Small intestine (tissue), 7 donors: Measurements from ENCODE around the gene TRMU. TPM values are rescaled to one million over a fixed set of nuclear protein-coding genes. Genes with fewer than 3 reads are reported as not detected.
"Not testable (repeated sequence)": the region's sequence is repeated elsewhere in the genome, so short reads cannot be mapped to it uniquely, and the experiment has no call there.

Source experiments
- DNase-seq, 2 donors: peaks; one replicate each; pipeline versions ENCODE4 v3.0.0 to v3.0.0-alpha.2; 2013
- FAIRE-seq: peaks from 2 replicates; lab custom pipeline; 2012; peaks lifted over from hg19 to GRCh38; lab: Jason Lieb, UNC
- H3K27ac ChIP-seq, 3 donors: one replicate each; pipeline ENCODE4 v1.5.1; 2013; ENCODE audit warnings: low read length in 2 of 3, mild to moderate bottlenecking in 2 of 3, control low read depth in 1 of 3, inconsistent platforms in 1 of 3, low read depth in 1 of 3, moderate library complexity in 1 of 3
- H3K27me3 ChIP-seq, 3 donors: one replicate each; pipeline ENCODE4 v1.6.1; 2013; ENCODE audit warnings: low read length in 3 of 3, inconsistent platforms in 1 of 3; ENCODE audit not compliant: control insufficient read depth in 3 of 3, insufficient read depth in 3 of 3
- H3K36me3 ChIP-seq, 3 donors: one replicate each; pipeline ENCODE4 v1.6.1; 2013; ENCODE audit warnings: low read length in 3 of 3, inconsistent platforms in 1 of 3, low read depth in 1 of 3, mild to moderate bottlenecking in 1 of 3, moderate library complexity in 1 of 3; ENCODE audit not compliant: control insufficient read depth in 3 of 3, insufficient read depth in 2 of 3
- H3K4me1 ChIP-seq, 3 donors: one replicate each; pipeline ENCODE4 v1.6.1; 2013; ENCODE audit warnings: low read length in 2 of 3, inconsistent platforms in 1 of 3, low read depth in 1 of 3, mild to moderate bottlenecking in 1 of 3, moderate library complexity in 1 of 3; ENCODE audit not compliant: control insufficient read depth in 3 of 3, insufficient read depth in 2 of 3
- H3K4me3 ChIP-seq, 3 donors: one replicate each; pipeline ENCODE4 v1.5.1; 2013; ENCODE audit warnings: low read length in 3 of 3, control low read depth in 1 of 3, inconsistent platforms in 1 of 3, low read depth in 1 of 3, mild to moderate bottlenecking in 1 of 3, moderate library complexity in 1 of 3
- H3K9me3 ChIP-seq, 2 donors: one replicate each; pipeline ENCODE4 v1.6.1; 2013; ENCODE audit warnings: low read depth in 1 of 2, low read length in 1 of 2; ENCODE audit not compliant: control insufficient read depth in 2 of 2, insufficient read depth in 1 of 2
- WGBS, 3 donors: extraction: QIAGEN DNeasy Blood & Tissue Kit; methylation state at CpG; one replicate each; pipeline ENCODE4 v1.1.7; 2013; 5-methylcytosine and 5-hydroxymethylcytosine counted together
- polyA plus RNA-seq, 4 donors: library from polyadenylated mRNA; stranded (reverse) in 3 of 4; unstranded in 1 of 4; fragments of 200-250 nt in 3 of 4; fragments of 120-200 nt in 1 of 4; gene quantifications; one replicate each; pipeline versions ENCODE4 v1.2.1 to v1.2.3, GENCODE V29; 2013
- donor health status: healthy with polysubstance abuse.
- donor health status: control.
- donor health status: control.
- donor health status: Bipolar disorder and iron deficiency.
- donor health status: healthy.

Gene TRMU
- polyA plus RNA-seq, 4 donors: 17.0 to 38.6 (median 34.3) TPM

GRCh38 chr22:46390652-46391301 lies 55.3 kb downstream of the TRMU start:
- no peak for FAIRE-seq
- H3K9me3 ChIP-seq: no peaks in the 10 kb centered on the region
- peak in 1 of 2 donors; percentile 68 for DNase-seq
- peaks cover 0 to 22% (median 0%) of the 10 kb centered on the region in 3 donors for H3K36me3 ChIP-seq
- no peaks in the 10 kb centered on the region for H3K4me1 ChIP-seq
- no peak overlapping the region for H3K27ac ChIP-seq
- no peaks in the 10 kb centered on the region for H3K27me3 ChIP-seq
- H3K4me3 ChIP-seq: no peak overlapping the region
- 47 to 74% (median 52%) methylated on average over 32 of the region's 32 CpGs for WGBS, 3 donors

GRCh38 chr22:46391486-46392136 lies 56.1 kb downstream of the TRMU start:
- peaks cover 0 to 22% (median 0%) of the 10 kb centered on the region in 3 donors for H3K36me3 ChIP-seq
- no peaks in the 10 kb centered on the region for H3K9me3 ChIP-seq
- FAIRE-seq: no peak
- no peak for DNase-seq
- H3K4me3 ChIP-seq: no peak overlapping the region
- H3K27ac ChIP-seq: no peak overlapping the region
- 92 to 94% (median 92%) methylated on average over 36 of the region's 36 CpGs for WGBS, 3 donors
- no peaks in the 10 kb centered on the region for H3K4me1 ChIP-seq
- H3K27me3 ChIP-seq: no peaks in the 10 kb centered on the region

GRCh38 chr22:46392137-46392844 lies 56.8 kb downstream of the TRMU start:
- no peaks in the 10 kb centered on the region for H3K4me1 ChIP-seq
- no peak overlapping the region for H3K27ac ChIP-seq
- FAIRE-seq (no peak), DNase-seq (no peak)
- no peaks in the 10 kb centered on the region for H3K27me3 ChIP-seq
- peaks cover 0 to 24% (median 0%) of the 10 kb centered on the region in 3 donors for H3K36me3 ChIP-seq
- 82 to 89% (median 87%) methylated on average over 16 of the region's 16 CpGs for WGBS, 3 donors
- no peaks in the 10 kb centered on the region for H3K9me3 ChIP-seq
- no peak overlapping the region for H3K4me3 ChIP-seq

- Histone ChIP-seq H3K27me3 (no peaks in the 10 kb centered on the region), H3K4me3 (no peak overlapping the region), H3K9me3 (no peaks in the 10 kb centered on the region), H3K27ac (no peak overlapping the region), H3K4me1 (no peaks in the 10 kb centered on the region), H3K36me3 (peaks cover 0 to 30% (median 0%) of the 10 kb centered on the region in 3 donors)
- 29 to 60% (median 36%) methylated on average over 14 of the region's 14 CpGs for WGBS, 3 donors
- FAIRE-seq (no peak), DNase-seq (no peak)
Measured at GRCh38 chr22:46393873-46394272, 58.4 kb downstream of the TRMU start.

GRCh38 chr22:46394622-46395021 lies 59.1 kb downstream of the TRMU start:
- 65 to 91% (median 66%) methylated on average over 14 of the region's 14 CpGs for WGBS, 3 donors
- Histone ChIP-seq H3K4me3 (no peak overlapping the region), H3K36me3 (peaks cover 0 to 38% (median 0%) of the 10 kb centered on the region in 3 donors), H3K9me3 (no peaks in the 10 kb centered on the region), H3K27me3 (no peaks in the 10 kb centered on the region), H3K27ac (no peak overlapping the region), H3K4me1 (no peaks in the 10 kb centered on the region)
- FAIRE-seq (no peak), DNase-seq (no peak)

- DNase-seq (no peak), FAIRE-seq (no peak)
- no peaks in the 10 kb centered on the region for H3K4me1 ChIP-seq
- H3K27me3 ChIP-seq: no peaks in the 10 kb centered on the region
- no peak overlapping the region for H3K27ac ChIP-seq
- WGBS, 3 donors: 79 to 91% (median 83%) methylated on average over 13 of the region's 13 CpGs
- H3K36me3 ChIP-seq: peaks cover 0 to 38% (median 0%) of the 10 kb centered on the region in 3 donors
- H3K9me3 ChIP-seq: no peaks in the 10 kb centered on the region
- no peak overlapping the region for H3K4me3 ChIP-seq
Measured at GRCh38 chr22:46395145-46395544, 59.6 kb downstream of the TRMU start.

- not testable (repeated sequence) for H3K9me3 ChIP-seq, H3K4me3 ChIP-seq, H3K27ac ChIP-seq, H3K4me1 ChIP-seq, DNase-seq, FAIRE-seq, H3K27me3 ChIP-seq
- peaks cover 0 to 33% (median 0%) of the 10 kb centered on the region in 3 donors for H3K36me3 ChIP-seq
- 78 to 85% (median 83%) methylated on average over 5 of the region's 5 CpGs for WGBS, 3 donors
Measured at GRCh38 chr22:46397049-46397448, 61.5 kb downstream of the TRMU start.

- Histone ChIP-seq H3K27me3 (no peaks in the 10 kb centered on the region), H3K36me3 (peaks cover 0 to 33% (median 0%) of the 10 kb centered on the region in 3 donors), H3K9me3 (no peaks in the 10 kb centered on the region), H3K27ac (no peak overlapping the region), H3K4me1 (no peaks in the 10 kb centered on the region), H3K4me3 (no peak overlapping the region)
- FAIRE-seq (no peak), DNase-seq (no peak)
- 84 to 87% (median 85%) methylated on average over 18 of the region's 18 CpGs for WGBS, 3 donors
Measured at GRCh38 chr22:46397514-46397913, 62.0 kb downstream of the TRMU start.
